Activated naive CD4-positive, alpha-beta T cell (primary cell): ENCODE results near the gene PPP3R1.
"Not testable (repeated sequence)": the region's sequence is repeated elsewhere in the genome, so short reads cannot be mapped to it uniquely, and the experiment has no call there.

Source experiments
- DNase-seq, 4 experiments: peaks; one replicate each; lab custom pipeline; 2025; lab: John Stamatoyannopoulos, UW

PPP3R1 gene

GRCh38 chr2:68188831-68189230 is 63.5 kb downstream of the PPP3R1 start:
- no peak for DNase-seq

- DNase-seq = no peak
These were observed 65.0 kb downstream of the PPP3R1 start for GRCh38 chr2:68187329-68187728.

GRCh38 chr2:68185541-68186164 is 66.7 kb downstream of the PPP3R1 start:
- peak in 3 of 4 experiments; percentile 15 to 35 (median 31) for DNase-seq

GRCh38 chr2:68182902-68183301 is 69.4 kb downstream of the PPP3R1 start:
- DNase-seq = no peak

- DNase-seq = no peak
These were observed 73.2 kb downstream of the PPP3R1 start for GRCh38 chr2:68178954-68179627.

- DNase-seq = no peak
These were observed 73.9 kb downstream of the PPP3R1 start for GRCh38 chr2:68178432-68178831.

GRCh38 chr2:68177541-68177940 is 74.8 kb downstream of the PPP3R1 start:
- no peak for DNase-seq

- DNase-seq = no peak
These were observed 75.7 kb downstream of the PPP3R1 start for GRCh38 chr2:68176657-68177056.

- not testable (repeated sequence) for DNase-seq
These were observed 77.1 kb downstream of the PPP3R1 start for GRCh38 chr2:68175210-68175609.

- no peak for DNase-seq
These were observed 79.2 kb downstream of the PPP3R1 start for GRCh38 chr2:68172990-68173700.

- DNase-seq = no peak
These were observed 79.8 kb downstream of the PPP3R1 start for GRCh38 chr2:68172521-68172920.

GRCh38 chr2:68171684-68172083 is 80.6 kb downstream of the PPP3R1 start:
- DNase-seq = no peak

GRCh38 chr2:68171146-68171545 is 81.2 kb downstream of the PPP3R1 start:
- no peak for DNase-seq

- no peak for DNase-seq
These were observed 83.0 kb downstream of the PPP3R1 start for GRCh38 chr2:68169308-68169707.

- no peak for DNase-seq
These were observed 85.1 kb downstream of the PPP3R1 start for GRCh38 chr2:68167186-68167585.

- DNase-seq = no peak
These were observed 88.7 kb downstream of the PPP3R1 start for GRCh38 chr2:68163641-68164040.

- no peak for DNase-seq
These were observed 94.2 kb downstream of the PPP3R1 start for GRCh38 chr2:68158134-68158447.

GRCh38 chr2:68157402-68158133 is 94.8 kb downstream of the PPP3R1 start, which contains the start of gene PNO1:
Gene PNO1, plus strand, starts transcription at chr2:68157888. Its CDS starts 47 bp downstream, at chr2:68157935.
- DNase-seq = peak; percentile 85 to 95 (median 91)

GRCh38 chr2:68157002-68157401 is 95.3 kb downstream of the PPP3R1 start:
- peak in 2 of 4 experiments; percentile 17 to 55 for DNase-seq

- no peak for DNase-seq
These were observed 95.9 kb downstream of the PPP3R1 start for GRCh38 chr2:68156419-68156818.

GRCh38 chr2:68155618-68156017 is 96.7 kb downstream of the PPP3R1 start:
- DNase-seq = no peak

GRCh38 chr2:68152681-68153347 is 99.5 kb downstream of the PPP3R1 start:
- no peak for DNase-seq
